Activated gamma-delta T cell treated with anti-CD3 and anti-CD28 coated beads, Interleukin-2, amount 50 U/mL, for 16 hours (primary cell): ENCODE data around the gene LRRK1.

Experiments used
- DNase-seq: peaks from one replicate; pipeline ENCODE4 v3.0.0-alpha.2; 2020; ENCODE audit warnings: low read depth

LRRK1 gene

DNA sequence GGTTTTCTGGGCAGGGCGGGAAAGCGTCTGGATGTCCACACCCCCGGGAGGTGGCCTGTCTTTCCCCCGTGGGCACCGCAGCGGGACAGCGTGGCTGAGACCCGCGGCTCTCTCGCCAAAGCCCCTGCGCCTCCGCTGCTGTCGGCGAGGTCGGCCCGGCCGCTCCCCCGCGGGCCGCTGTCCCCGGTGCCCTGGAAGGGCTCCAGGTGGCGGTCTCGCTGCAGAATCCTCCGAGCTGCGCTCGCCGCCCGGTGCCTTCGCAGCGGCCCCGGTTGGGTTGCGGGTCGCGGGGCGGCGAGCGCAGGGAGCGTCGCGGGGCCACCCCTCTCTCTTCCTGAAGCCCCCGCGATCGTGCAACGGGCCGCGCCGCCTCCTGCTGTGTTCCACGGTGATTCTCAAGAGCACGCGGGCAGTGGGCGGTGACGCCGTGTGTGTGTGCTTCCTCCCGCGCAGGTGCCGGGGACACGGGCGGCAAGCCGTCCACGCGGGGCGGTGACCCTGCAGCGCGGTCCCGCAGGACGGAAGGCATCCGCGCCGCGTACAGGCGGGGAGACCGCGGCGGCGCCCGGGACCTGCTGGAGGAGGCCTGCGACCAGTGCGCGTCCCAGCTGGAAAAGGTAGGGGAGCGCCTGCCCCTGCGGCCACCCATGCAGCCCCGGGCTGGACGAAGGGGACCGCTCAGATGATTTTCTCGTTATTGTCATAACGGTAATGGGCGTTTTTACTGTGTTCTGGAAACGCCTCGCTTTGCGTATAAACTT lies 54.4 kb downstream of the LRRK1 start:
- no peak for DNase-seq

DNA sequence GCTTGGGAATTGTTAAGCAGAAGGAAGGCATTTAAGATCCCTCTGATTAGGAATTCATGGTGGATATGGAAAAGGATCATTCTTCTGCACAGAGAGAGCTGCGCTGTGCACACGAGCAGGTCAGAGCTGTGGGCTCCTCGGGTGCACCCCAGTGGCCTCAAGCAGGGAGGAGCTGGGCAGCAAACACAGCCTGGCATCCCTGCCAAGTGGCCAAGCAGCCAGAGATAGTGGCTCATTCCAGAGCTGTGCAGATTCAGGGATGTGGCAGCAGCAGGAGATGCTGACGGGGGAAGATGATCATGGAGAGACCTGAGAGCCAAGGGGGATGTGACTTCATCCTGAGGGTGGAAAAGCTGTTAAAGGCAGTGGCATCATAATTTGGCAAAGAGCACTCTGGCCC lies 55.9 kb downstream of the LRRK1 start:
- no peak for DNase-seq

DNA sequence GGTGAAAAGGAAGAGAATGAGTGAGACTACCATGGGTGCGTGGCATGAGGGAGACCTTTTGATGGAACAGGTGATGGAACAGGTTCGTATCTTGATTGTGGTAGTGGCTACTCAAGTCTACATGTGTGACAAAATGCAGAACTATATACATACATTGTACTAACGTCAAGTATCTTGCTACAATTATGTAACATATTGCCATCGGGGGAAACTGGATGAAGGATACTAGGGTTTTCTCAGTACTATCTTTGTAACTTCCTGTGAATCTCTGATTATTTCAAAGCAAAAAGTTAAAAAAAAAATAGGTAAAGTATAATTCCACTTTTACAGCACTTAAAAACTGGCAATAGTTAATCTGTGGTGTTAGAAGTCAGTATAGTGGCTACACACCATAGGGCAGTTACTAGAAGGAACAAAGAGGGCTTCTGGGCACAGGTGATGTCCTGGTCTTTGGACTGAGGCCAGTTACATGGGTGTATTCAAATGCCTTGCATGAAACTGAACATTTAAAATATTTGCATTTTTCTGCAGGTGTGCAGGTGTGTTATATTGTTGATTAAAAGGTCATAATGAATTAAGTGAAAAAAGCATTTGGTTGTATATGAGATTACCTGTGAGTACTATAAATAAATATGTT lies 61.4 kb downstream of the LRRK1 start:
- no peak for DNase-seq

DNA sequence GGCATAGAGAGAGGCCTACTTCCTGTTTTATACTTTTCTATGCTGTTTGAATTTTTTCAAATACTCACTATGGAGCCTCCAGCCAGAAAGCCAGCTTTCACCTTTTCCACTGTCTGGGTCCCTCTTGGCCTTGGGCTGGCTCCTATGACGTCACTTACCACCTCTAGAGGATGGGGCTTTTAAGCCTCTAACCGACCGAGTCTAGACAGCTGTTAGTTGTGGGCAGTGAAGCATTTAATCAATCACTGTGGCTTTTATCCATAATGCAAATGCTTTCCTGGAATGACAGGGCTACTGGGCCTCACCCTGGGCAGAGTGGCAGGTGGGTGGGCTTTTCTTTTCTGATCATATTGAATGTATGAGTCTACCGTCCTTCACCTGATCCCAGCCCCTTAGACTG lies 61.9 kb downstream of the LRRK1 start:
- DNase-seq: no peak

DNA sequence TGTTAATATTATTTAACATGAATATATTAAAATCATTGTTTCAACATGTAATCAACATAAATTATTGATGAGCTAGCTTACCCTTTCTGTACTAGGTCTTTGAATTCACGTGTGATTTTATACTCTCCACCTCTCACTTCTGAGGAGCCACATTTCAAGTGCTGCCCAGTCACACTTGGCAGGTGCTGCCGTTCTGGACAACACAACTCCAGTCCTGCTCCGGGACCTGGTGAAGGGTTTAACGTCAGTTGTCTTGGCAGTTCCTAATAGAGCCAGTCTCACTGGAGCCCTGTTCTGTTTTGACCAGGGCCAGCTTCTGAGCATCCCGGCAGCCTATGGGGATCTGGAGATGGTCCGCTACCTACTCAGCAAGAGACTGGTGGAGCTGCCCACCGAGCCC lies 64.1 kb downstream of the LRRK1 start:
- no peak for DNase-seq

DNA sequence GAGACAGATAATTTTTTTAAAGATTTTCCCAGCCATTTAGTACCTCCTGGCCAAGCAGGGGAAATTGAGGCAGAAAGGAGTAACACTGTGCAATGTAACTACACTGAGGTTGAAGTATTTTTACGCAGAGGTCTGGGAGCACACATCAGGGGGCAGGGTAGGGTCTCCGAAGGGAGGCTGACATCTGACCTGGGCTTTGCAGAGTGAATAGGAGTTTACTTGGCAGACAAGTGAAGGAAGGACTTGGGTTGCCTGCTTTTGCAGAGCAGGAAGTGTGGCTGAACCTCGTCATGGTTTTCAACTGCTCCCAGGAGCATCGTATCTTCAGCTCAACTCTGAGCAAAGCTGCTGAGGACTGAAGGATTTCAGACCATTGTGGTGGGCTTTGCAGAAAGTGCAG lies 66.2 kb downstream of the LRRK1 start:
- no peak for DNase-seq

DNA sequence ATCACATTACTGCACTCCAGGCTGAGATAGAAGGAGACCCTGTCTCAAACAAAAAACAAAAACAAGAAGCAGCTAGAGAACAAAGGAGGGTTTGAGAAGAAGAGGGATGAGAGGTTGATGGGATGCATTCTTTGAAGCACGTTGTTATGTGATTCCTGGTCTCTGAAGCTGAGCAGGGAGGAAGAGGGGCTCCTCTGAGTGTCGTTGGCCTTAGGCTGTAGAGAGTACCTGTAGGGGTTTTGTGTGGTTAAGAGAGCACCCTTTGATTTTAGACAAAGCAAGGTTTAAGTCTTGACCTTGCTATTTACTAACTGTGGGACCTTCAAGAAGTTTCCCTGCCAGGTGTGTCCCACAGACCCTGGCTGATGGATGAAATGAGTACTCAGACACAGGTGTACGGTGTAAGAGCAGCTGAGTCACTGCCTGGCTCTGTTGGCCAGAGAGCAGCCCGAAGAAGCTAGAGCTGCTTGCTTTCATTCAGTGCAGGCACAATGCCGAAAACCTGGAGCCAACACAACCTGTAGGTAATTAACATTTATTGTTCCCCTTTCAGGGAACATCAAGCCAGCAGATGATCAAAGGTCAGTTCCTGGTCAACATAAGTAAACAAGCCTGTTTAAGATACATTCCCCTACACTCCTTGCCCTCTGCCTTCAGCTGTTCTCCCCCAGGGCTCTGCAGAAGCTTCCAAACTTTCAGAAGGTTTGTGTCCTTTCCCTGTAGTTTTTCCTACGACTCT lies 67.2 kb downstream of the LRRK1 start:
- DNase-seq: no peak

DNA sequence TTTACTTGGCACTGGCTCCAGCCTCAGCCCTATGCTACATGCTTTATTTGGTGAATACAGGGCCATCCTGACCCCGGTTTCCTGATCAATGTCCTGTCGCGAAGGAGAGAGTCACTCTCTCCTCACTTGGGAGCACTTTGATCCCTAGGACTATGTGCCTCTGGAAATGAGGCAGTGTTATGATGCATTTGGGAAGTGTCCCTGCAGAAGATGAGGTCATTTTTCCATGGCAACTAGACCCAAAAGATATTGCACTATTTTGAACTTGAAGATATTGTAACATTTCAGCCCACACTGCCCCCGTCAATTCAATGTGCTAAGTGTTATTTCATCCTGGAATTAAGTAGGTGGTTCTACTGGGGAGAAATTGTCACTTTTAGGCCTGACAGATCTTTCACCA lies 68.0 kb downstream of the LRRK1 start:
- DNase-seq: no peak

DNA sequence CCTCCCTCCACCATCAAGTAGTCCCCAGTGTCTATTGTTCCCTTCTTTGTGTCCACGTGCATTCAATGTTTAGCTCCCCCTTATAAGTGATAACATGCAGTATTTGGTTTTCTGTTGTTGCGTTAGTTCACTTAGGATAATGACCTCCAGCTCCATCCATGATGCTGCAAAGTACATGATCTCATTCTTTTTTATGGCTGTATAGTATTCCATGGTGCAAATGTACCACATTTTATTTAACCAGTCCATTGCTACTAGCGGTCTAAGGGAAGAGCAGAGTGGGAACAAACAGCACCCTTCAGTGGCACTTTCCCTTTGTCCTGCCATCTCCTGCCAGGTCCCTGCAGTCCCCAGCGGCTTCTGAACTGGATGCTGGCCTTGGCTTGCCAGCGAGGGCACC lies 69.1 kb downstream of the LRRK1 start:
- DNase-seq: no peak

DNA sequence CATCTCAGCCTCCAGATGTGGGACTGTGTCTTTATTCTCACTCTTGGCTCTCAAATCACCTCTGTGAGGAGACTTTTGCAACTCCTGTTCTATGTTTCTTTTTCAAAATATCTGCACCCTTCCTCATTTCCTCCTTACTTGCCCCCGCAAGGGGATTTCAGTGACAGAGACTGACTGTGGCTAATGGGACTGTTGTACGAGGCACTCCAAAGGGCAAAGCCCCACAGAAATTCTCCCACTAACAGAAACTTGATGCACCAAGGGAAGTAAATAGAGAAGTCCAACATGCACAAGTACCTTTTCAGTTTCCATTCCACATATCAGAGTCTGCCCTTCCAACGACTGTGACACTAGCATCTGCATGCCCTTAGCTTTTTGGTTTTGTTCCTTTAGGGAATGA lies 69.7 kb downstream of the LRRK1 start:
- no peak for DNase-seq

DNA sequence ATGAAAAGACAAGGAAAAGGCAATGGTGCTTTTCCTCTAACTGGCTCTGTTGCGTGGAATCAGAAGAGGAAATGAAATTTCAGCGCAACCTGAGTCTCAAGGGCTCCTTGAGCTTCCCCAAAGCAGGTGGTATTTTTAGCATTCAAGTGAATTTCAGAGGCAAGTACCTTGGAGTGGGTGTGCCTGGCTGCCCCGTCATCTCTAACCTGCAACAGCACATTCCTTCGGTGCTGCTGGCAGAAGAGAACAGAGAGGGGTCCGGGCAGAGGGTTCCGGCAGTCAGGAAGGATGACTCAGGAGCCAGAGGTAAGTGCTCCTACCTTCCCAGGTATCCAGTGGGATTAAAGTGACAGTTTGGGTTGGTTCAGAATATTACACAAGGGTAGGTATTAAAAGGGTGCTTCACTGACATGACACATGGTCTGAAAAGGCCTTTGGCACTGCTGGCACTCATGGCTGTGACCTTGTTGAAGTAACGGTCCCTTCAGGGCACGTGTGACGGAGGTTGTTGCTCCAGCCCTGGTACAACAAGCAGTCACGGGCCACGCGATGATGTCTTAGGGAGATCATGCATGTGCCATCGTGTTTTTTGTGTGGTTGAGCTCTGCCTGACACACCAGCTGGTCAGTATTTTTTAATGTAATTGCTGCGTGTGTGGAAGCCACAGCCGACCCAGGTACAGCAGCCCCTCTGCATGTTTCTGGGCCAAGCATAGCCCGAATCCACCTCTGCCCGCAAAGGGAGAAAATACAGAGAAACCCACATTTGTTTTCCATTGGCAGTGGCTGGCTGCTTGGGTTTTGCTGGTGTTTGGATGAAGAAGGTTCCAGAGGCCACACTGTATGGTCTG lies 75.7 kb downstream of the LRRK1 start:
- DNase-seq: no peak

DNA sequence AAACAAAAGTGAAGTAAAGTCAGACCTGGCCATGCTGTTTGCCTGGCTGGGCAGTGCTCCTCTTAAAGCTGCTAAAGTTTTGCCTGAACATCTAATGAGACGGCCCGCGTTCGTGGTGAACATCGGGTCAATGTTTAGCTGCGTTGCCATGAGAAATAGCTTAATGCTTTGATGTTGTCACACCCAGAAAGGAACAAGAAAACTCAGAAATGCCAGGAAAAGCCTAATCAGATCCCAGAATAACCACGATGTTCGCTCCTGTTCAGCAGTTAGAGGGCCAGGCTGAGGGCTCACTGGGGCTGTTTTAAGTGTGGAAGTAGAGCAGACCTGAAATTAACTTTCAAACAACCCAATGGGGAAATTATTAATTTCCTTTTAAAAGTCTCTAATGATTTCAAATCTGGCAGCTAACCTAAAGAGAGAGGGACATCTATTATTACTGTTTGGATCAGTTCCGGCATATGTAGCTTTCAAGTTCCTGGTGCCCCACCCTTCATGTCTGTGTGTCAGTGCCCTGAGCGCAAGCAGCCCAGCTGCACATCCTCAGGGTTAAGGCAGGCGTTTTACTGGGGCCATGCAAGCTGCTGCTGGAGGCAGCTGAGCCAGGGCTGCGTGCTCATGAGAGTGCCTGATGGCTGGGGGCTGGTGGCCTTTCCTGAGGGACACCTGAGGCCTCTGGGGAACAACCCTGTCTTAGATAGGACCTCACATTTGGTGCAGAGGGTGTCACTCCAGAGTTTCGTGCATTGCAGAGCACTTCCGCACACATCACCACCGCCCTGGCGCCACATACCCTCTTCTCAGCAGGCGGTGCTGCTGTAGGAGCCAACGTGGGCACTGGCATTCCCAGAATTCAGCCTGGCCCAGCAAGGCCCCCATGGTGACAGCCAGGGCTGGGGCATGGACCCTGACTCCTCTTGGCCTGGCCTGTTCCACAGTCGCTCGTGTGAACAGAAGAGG lies 76.6 kb downstream of the LRRK1 start:
- no peak for DNase-seq

DNA sequence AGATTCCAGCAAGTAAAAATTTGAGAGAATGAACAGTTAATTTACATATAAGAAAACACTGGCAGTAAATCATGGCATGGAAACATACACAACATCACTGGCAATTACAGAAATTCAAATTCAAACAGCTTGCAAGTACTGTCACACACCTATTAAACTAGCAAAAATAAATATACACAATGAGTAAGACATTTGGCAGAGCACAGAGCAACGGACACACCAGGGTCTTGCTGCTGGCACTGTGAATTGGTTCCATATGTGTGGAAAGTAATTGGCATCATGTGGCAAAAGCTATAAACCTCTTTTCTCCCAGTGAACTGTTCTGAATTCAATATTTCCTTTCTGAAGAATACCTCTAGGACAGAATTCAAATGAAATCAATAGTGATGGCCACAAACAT lies 78.3 kb downstream of the LRRK1 start:
- DNase-seq: no peak

DNA sequence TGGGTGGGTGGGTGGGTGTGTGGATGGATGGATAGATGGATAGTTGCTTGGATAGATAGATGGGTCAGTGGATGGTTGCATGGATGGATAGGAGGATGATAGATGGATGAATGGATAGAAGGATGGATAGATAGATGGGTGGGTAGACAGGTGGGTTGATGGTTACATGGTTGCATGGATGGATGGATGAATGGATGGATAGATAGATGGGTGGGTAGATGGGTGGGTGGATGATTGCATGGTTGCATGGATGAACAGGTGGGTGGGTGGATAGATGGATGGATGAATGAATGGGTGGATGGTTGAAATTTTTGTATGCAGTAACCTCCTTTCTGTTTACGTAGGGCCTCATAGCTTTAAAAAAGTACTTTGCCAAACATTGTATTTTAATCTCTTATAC lies 79.5 kb downstream of the LRRK1 start:
- no peak for DNase-seq

DNA sequence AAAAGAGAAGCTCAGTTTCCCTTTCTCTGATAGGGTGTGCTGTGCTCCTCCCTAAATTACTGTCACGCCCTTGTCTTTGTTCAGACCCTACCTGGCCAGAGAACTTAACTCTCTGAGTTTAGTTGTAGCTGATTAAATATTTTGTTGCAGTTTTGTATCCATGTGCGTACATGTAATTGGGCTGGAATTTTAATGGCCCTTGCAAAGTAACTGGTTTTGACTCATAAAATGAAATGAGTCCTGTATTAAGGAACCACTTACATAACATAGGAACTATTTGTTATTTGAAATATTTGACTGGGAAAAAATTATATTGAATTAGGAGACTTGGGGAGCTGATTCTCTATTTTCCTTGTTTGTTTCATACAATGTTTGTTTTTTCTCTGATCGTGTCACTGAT lies 80.2 kb downstream of the LRRK1 start:
- DNase-seq: no peak

DNA sequence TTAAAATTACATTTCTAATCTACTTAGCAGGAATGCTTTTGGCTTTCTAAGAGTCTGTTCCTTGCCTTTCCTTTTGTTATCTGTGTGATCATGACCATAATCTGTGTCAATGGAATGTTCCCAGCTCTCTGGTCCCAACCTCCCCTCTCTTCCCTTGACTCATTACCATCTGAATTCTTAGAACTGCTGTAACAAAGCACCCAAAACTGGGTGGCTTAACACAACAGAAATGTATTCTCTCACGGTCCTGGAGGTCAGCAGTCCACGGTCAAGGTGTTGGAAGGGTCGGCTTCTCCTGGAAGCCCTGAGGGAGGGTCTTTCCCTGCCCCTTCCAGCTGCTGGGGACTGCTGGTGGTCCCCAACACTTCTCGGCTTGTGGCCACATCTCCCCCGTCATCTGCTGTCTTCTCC lies 81.1 kb downstream of the LRRK1 start:
- no peak for DNase-seq

DNA sequence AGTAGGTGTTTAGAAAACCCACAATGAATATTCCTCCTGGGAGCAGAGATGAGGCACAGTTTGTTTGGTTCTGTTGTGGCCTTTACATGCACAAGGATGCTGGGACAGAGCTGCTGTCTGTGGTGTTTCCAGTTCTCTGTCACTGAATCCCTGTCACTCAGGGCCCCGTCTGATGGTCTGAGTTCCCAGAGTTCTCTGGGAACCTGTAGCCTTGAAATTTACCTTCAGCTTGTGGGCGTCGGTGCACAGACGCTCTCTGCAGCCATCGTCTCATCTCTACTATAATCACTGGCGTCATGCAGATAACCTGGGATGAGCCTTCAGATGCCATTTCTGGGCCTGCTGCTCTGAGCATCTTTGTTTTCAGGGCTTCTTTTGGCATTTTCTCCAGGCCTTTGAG lies 81.9 kb downstream of the LRRK1 start:
- no peak for DNase-seq

DNA sequence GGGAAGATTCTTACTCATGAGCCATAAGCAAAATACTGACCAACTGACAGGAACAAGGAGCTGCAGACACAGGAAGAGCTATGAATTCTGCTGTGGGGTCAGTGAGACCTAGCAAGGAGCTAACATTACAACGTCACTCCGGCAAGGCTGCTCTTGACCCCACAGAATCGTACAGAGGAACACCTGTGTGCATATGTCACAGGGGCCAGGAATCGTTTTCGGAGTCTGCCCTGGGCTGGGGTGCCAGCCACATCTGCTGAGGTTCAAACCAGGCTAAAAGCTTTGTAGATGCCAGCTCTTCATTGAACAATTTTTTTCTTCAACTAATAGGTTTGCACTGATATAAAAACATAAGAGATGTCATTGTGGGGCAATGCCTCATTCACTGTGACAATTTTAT lies 82.6 kb downstream of the LRRK1 start:
- no peak for DNase-seq

DNA sequence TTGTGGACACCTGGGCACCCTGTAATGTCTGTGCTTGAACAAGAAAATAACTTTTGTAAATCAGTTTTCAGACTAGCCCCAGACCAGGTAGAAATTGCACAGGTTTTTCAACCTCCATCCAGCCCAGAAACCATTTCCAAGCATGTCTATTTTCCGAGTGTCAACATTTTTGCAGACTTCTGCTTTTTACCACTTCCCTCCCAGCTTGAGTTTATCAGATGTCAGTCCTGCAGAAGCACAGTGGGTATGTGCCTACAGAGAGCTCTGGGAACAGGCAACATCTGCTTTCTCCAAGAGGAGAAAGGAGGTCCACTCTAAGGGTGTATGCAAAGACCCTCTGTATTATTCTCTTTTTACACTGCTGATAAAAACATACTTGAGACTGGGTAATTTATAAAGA lies 83.9 kb downstream of the LRRK1 start:
- DNase-seq: no peak

DNA sequence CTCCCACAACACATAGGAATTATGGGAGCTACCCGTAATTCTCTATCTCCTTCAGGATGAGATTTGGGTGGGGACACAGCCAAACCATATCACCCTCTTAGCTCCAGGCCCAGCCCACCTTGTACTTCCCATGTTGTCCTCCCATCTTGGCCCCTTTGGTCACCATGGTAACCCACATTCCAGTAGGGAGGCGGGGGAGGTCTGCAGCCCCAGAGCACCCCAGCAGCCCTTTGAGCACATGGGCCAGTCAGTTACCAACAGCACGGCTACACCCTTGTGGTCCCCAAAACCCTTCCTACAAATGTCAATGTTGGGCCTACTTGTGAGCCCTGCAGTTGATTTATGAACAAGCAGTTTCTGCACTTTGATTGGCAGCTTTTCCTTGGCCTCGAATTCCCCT lies 84.5 kb downstream of the LRRK1 start:
- DNase-seq: no peak

DNA sequence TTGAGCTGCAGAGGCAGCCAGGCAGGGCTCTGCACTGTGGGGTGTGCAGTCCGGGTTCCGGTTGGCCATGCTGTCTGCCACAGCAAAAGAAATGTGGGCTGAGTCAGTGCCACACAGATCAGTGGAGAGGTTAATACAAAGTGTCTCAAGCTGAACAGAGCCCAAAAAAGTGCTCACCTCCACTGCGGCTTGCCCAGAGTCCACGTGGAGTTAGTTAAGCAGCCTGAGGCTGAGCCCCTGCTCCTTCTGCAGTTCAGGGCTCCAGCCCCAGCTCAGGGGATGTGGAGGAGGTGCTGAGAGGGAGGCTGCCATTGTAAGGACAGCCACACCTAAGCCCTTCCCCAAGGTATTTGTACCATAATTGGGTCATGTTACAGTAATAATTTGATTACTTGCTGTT lies 85.3 kb downstream of the LRRK1 start:
- DNase-seq: no peak
